CD4-positive, alpha-beta T cell treated with Interleukin-21 for 1 hour (primary cell): Measurements from ENCODE around the gene TMEM14B.
A peak's percentile ranks its signal among the peaks of the same experiment; 100 is the strongest.
"Not testable (repeated sequence)": the region's sequence is repeated elsewhere in the genome, so short reads cannot be mapped to it uniquely, and the experiment has no call there.

ENCODE experiments used
- DNase-seq: peaks from one replicate; pipeline ENCODE4 v3.0.0-alpha.2; 2020

TMEM14B gene

DNA sequence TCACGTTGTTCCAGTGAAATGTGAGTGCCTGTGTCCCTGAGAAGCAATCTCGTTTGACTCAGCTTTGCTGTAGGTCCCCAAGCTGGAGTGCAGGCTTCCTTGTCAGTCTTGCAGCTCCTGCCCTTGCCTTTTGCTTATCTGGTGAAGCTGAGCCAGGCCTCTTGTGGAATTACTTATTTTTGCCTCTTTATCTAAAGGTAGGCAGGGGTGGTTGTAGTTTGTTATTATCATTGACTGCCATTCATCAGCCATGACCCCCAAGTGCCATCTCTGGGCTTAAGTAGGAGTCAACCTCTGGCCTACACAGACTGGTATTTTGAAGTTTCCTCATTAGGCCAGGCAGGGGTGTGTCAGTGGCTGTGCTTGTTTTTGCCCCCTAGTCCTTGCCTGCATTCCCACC lies 2.1 kb downstream of the TMEM14B start:
- no peak for DNase-seq

DNA sequence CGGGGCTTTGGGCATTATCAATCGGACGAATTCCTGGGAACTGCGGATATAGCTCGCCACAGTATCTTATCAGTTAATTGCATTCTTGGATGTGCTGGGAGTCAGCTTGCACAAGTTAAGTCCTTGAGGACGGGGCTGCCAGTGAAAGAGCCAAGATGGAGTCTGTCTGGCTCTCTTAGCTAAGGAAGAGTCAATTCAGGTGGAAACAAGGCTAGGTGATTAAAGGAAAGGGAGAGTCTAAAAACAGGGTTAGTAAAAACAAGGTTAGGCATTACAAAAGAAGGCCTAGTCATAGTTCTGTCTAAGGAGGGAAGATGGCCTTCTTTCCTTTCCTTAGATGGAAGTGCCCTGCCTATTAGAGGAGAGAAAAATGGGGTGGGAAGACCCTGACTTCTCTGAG lies 3.0 kb downstream of the TMEM14B start:
- DNase-seq, result not testable (repeated sequence)

DNA sequence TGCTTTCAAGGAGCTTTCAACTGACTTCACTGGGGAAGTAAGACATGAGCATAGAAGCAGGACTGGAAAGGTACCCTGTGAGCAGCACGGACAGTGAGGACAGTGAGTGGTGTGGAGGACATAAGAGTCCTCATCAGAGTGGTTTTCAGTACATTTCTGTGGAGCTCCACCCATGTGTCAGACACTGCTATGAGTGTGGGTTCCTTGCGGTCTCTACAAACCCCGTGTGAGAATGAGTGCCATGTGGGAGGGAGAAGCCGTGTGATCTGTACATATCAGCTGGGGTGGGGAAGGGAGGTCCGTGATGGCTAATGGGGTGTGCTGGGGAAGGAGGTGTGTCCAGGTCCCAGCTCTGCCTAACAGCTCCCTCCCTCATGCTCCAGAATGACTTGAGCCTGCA lies 4.2 kb downstream of the TMEM14B start:
- DNase-seq, result peak; percentile 23

GRCh38 chr6:10756085-10756484 lies 8.5 kb downstream of the TMEM14B start:
- no peak for DNase-seq

DNA sequence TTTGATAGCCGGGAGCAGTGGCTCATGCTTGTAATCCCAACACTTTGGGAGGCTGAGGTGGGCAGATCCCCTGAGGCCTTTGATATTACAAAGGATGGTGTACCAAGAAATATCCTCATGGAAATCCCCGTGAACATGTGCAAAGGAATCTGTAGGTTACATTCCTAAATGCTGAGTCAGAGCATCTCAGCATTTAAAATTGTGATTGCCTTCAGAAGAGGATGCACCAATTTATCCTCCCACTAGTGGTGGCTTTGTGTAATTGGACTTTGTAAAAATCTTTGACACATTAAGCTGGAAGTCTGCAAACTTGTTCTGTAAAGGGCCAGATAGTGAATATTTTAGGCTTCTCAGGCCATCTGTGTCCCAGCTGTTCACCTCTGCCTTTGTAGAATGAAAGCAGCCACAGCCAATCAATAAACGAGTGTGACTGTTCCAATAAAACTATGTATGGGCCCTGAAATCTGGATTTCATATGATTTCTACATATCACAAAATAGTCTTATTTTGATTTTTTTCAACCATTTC lies 11.8 kb downstream of the TMEM14B start:
- DNase-seq, result peak; percentile 44

DNA sequence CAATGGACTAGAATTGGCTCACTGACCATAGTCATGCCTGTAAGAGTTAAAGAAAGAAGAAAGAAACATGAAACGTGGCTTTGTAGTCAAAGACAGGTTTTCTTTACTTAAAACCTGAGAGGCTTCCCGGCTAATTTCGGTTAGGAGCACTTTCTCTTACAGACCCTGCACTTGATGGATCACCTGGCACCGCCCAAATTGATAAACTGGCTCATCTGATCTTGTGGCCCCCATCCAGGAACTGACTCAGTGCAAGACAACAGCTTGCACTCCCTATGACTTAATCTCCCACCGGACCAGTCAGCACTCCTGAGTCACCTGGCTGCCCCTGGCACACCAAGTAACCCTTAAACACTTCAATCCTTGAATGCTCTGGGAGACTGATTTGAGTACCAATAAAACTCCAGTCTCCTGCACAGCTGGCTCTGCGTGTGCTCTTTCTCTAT lies 12.3 kb downstream of the TMEM14B start:
- no peak for DNase-seq

DNA sequence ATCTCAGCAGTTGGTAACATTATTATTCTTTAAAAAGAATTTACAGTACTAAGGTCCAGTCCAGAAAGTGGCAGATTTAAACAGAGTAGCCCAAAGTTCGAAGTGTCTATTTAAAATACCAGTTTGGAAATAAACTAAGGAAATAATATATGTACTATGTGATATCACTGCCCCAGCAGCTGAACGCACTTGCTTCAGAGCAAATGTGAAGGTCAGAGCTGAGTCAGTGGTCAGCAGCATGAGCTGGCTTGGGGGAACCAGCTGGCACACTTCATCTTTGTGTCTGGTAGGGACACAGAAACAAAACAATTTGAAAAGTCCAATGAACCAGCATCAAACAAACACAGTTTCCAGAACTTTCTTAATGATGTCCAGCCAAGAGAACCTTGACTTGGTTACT lies 15.4 kb downstream of the TMEM14B start:
- no peak for DNase-seq

GRCh38 chr6:10769419-10769818 lies 21.8 kb downstream of the TMEM14B start:
- DNase-seq, result no peak

DNA sequence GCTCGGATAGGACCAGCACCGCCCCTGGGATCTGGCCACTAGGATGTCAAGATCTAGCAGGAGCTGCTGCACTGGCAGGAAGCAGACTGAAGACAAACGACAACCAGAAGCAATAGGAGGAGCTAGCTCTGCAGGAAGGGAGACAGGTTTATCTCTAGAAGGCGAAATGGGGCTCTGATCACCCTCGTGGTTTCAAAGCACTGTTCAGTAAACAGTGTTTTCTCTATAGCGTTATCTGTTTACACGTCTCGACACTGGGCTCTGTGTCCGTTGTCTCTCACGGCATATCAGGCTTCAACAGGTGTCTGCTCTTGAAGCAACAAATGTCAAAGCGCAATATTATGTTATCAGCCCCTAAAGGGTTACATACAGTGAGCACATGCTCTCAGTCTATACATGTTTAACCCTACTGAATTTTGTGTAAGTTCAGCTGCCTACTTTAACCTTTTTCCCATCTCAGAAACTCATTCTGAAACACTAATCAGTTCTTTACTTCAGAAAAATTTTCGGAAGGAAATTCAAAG lies 23.8 kb downstream of the TMEM14B start:
- no peak for DNase-seq

DNA sequence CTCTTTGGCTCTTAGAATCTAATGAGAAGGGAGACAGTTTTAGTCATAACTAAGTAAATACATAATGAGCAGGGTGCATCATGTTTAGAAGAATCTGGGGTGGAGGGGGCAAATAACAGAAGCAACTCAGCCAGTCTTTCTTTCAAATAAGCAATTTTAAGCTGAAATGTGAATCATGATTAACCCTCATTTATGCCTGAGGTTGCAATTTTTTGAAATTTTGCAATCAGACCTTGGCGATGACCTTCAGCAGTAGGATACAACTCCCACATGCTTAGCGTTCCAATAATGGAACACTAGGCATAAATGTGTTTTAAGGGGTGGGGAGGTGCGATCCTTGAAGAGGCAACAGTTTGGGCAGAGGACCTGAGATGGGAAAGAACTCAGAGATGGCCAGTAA lies 30.6 kb downstream of the TMEM14B start:
- no peak for DNase-seq

DNA sequence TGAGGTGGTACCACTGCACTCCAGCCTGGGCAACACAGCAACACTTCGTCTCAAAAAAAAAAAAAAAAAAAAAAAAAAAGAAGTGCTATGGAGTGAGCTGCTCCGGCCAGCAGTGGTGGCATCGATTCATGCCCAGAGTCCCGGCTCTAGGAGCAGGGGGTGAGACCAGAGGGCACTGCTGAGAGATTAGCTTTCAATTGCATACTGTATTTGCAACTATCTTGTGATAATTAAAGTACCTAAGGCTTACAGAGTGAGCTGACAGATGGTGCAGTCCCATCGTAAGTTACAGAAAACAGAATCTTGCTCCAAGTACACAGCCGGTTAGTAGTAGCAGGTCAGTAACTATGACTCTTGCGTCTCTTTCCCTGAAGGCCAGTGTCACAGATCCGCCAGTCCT lies 31.5 kb downstream of the TMEM14B start:
- no peak for DNase-seq

DNA sequence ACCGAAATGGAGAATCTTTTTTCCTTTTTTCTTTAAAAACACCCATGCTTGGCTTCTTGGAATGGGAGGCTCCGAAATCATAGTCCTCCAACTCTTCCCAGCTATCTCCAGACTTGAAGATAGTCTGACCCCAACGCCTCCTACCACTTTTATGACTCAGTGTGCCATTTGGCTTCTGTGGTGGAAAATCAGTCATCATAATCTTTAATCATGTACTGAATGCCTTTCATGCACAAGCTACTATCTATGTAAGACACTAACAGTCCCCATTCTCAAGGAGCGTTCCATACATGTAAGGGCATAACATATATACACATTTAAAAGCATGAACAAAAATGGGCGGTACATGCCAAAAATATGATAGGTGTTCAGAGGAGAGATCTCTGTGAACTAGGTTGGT lies 44.1 kb downstream of the TMEM14B start:
- DNase-seq, result no peak

- DNase-seq, result no peak
These were observed 44.5 kb downstream of the TMEM14B start for GRCh38 chr6:10792101-10792500.

GRCh38 chr6:10793035-10793434 lies 45.4 kb downstream of the TMEM14B start:
- no peak for DNase-seq

DNA sequence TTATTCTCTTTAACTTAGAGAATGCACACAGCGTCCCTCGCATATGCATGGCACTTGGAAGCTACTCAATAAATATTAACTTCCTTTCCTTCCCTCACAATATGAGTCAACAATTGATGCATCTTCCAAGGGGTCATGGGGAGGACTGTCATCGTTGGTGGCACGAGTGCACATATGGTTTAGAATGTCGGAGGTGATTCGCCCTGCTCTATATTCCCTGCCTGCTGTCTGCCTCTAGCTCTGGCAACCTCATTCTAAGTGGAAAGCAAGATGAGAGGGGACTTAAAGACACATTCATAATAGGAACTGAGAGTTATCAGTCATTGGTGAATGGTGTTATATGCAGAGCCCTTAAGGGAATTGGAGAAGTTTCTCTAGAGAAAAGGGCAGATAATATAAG lies 46.1 kb downstream of the TMEM14B start:
- no peak for DNase-seq

- no peak for DNase-seq
These were observed 46.6 kb downstream of the TMEM14B start for GRCh38 chr6:10794239-10794638.

DNA sequence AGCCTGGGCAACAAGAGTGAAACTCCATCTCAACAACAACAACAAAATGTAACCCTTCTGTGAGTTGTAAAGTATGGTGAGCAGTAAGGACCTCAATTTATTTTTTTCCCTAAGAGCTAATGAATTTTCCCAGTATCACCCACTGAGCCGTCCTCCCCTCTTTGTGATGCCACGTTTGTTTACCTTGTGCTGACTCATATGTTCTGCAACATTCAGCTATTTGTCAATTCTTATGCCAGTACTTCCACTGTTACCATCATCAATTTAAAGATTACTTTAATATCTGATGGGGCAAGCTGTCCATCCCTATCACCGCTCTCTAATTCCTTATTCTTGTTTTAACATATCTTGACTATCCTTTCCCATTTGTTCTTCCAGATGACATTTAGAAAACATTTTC lies 53.2 kb downstream of the TMEM14B start:
- DNase-seq, result no peak

DNA sequence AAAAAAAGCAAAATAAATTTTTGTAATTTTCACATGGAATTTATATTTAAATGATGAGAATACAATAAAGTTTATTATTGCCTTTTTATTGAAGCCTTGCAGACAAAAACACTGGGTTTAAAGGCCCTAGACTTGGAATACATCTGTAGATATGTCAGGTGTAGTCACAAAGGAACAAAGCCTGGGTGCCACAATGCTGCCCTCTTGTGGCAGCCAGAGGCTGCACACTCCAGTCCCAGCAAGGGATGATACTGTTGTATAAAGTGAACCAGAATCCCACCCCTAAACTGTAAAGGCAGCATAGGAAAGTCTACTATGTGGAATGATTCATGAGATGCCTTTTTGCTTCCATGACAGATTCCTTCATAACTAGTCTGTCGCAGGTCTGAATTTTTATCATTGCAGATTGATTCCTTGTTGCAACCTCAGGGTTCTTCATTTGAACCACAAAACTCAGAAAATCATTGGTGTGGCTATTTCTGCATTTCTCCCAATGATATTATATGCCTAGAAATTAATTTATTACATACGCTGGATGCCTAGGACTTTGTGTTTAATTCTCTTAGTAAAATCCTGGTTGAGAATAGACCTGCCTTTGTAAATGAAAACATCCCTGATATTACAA lies 53.7 kb downstream of the TMEM14B start:
- DNase-seq, result peak; percentile 66
